SU-DHL-6 (cell line): ENCODE data around the gene TICAM1.

Source experiments
- CTCF ChIP-seq: fragments of 200-600 bp; sonication (generic); IDR thresholded peaks from one replicate; pipeline ENCODE4 v1.5.1; 2017; ENCODE audit warnings: antibody characterized with exemption, mild to moderate bottlenecking, low read length, moderate library complexity; ENCODE audit not compliant: insufficient read depth, poor library complexity, severe bottlenecking
- EZH2phosphoT487 ChIP-seq: fragments of 200-600 bp; sonication (generic), shearing (Covaris generic); conservative IDR thresholded peaks from 2 replicates; pipeline ENCODE4 v1.6.1; 2018; ENCODE audit warnings: mild to moderate bottlenecking, antibody characterized with exemption, low read length, moderate library complexity, mixed read lengths

DNA sequence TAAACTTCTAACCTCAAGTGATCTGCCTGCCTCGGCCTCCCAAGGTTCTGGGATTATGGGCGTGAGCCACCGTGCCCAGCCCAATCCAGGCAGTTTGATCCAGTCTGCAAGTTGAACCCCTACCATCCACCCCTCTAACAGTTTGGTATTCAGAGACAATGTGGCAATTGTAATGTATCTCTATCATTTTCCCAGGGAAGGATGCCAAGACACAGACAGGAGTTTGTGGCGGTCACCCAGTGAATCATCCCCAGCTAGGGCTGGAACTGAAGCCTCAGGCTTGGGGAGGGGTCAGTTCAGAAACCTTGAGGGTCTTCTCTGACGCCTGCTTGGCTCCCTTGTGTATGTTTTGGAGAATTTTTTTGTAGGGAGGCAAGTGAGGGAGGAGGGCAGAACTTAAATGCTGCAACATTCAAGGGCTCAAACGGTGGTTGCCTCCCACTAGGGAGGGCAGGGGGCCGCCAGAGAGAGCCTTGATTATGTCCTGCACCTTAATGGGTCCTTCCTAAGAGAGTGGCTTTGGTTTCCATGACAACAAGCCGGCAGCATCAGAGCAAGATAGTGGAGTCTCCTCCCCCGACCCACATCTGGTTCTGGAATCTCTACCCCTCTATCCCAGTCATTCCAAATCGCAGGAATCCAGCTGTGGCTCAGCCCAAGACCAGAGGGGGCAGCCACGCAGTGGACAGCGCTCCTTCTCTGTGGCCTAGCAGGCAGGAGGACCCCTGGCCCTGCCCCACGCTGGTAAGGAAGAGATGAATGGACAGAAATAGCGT lies 54.9 kb downstream of the TICAM1 start:
- TF ChIP-seq CTCF, result no peak
- TF ChIP-seq EZH2phosphoT487, result no peak
